ENCODE measurements around the gene NFATC1. TPM values are rescaled to one million over a fixed set of nuclear protein-coding genes. Genes with fewer than 3 reads are reported as not detected.
"Not testable (repeated sequence)": the region's sequence is repeated elsewhere in the genome, so short reads cannot be mapped to it uniquely, and the experiment has no call there.

The NFATC1 gene
- total and polyA plus RNA-seq, 5 donors = 14.7 to 25.3 (median 20.3) TPM

DNA sequence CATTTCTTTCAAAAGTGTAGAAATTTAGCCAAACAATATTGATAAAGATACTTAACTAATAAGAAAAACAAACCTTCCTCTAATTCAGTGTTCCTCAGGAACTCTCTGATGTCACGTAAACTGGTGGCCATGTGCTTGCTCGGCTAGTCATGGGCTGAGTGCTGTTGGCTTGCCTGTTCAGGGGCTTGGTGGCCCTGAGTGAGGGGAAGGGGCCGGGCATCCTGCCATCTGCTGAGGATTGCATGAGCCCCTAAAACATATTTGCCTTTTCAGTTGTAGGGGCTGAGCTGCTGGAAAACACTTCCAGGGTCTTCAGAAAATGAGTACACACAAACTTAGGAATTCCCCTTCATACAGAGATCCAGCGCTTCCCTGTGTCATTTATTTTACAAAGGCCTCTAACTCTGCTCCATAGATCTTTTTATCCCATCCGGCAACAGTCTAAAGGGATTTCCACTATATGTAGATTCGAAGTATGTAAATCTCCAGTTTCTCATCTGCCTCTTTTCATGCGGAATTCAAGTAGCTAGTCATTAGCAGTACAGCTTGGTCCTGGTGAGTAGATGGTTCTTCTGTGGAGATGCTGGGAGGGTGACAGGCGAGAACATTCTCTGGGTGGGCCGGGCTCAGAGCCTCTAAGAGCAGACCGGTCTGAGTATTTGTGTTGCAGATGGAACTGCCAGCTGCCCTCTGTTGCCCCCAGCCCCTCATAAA is 20.1 kb upstream of the NFATC1 start:
- intact Hi-C loops (cut with DNase I) = no loop called here
- ATAC-seq (no peak), DNase-seq (no peak)
- Histone ChIP-seq H3K27me3 (ENCODE audit: control insufficient read depth, insufficient read depth) (no peaks in the 10 kb centered on the region), H3K4me1 (ENCODE audit: control insufficient read depth, insufficient read depth, low read length) (no peaks in the 10 kb centered on the region), H3K27ac (ENCODE audit: low read length) (no peak overlapping the region), H3K9me3 (ENCODE audit: control insufficient read depth, low read length) (no peaks in the 10 kb centered on the region), H3K4me3 (ENCODE audit: low read length) (no peak overlapping the region)
- WGBS = 94% methylated on average over 10 of the region's 10 CpGs

DNA sequence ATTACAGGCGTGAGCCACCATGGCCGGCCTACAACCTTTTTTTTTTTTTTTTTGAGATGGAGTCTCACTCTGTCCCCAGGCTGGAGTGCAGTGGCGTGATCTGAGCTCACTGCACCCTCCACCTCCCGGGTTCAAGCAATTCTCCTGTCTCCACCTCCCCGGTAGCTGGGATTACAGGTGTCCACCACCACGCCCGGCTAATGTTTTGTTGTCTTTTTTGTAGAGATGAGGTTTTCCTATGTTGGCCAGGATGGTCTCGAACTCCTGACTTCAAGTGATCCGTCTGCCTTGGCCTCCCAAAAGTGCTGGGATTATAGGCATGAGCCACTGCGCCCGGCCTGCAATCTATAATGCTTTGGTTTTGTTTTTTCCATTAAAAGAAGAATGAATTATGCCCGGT is 19.1 kb upstream of the NFATC1 start:
- WGBS = 97% methylated on average over 12 of the region's 12 CpGs
- intact Hi-C loops (cut with DNase I); ATAC-seq; H3K9me3 ChIP-seq (ENCODE audit: control insufficient read depth, low read length); H3K27me3 ChIP-seq (ENCODE audit: control insufficient read depth, insufficient read depth); H3K27ac ChIP-seq (ENCODE audit: low read length); H3K4me1 ChIP-seq (ENCODE audit: control insufficient read depth, insufficient read depth, low read length); DNase-seq; H3K4me3 ChIP-seq (ENCODE audit: low read length): not testable (repeated sequence)

DNA sequence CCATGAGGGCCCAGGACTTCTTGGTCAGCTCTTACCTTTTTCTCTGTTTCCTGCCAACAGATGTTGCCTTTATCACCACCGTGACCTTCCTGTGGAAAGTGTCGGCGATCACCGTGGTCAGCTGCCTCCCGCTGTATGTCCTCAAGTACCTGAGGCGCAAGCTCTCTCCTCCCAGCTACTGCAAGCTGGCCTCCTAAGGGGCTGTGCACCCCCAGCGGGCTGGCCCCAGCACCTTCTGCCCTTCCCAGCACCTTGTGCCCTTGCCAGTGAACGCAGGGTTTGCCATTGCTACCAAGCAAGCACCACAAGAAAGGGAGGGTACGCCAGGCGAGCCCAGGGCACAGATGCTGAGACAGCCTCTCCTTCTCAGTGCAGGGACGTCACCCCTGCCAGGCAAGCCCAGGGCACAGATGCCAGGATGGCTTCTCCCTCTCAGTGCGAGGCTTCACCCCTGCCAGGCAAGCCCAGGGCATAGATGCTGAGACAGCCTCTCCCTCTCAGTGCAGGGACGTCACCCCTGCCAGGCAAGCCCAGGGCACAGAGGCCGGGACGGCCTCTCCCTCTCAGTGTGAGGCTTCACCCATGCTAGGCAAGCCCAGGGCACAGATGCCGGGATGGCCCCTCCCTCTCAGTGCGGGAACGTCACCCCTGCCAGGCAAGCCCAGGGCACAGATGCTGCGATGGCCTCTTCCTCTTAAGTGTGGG is 18.4 kb upstream of the NFATC1 start:
- no peaks in the 10 kb centered on the region for H3K27me3 ChIP-seq (ENCODE audit: control insufficient read depth, insufficient read depth)
- no peak for ATAC-seq
- H3K9me3 ChIP-seq (ENCODE audit: control insufficient read depth, low read length) = no peaks in the 10 kb centered on the region
- no peaks in the 10 kb centered on the region for H3K4me1 ChIP-seq (ENCODE audit: control insufficient read depth, insufficient read depth, low read length)
- intact Hi-C loops (cut with DNase I) = no loop called here
- H3K27ac ChIP-seq (ENCODE audit: low read length) = no peak overlapping the region
- WGBS = 89% methylated on average over 19 of the region's 19 CpGs
- peak in 2 of 3 donors; percentile 37 to 47 for DNase-seq
- H3K4me3 ChIP-seq (ENCODE audit: low read length) = no peak overlapping the region

DNA sequence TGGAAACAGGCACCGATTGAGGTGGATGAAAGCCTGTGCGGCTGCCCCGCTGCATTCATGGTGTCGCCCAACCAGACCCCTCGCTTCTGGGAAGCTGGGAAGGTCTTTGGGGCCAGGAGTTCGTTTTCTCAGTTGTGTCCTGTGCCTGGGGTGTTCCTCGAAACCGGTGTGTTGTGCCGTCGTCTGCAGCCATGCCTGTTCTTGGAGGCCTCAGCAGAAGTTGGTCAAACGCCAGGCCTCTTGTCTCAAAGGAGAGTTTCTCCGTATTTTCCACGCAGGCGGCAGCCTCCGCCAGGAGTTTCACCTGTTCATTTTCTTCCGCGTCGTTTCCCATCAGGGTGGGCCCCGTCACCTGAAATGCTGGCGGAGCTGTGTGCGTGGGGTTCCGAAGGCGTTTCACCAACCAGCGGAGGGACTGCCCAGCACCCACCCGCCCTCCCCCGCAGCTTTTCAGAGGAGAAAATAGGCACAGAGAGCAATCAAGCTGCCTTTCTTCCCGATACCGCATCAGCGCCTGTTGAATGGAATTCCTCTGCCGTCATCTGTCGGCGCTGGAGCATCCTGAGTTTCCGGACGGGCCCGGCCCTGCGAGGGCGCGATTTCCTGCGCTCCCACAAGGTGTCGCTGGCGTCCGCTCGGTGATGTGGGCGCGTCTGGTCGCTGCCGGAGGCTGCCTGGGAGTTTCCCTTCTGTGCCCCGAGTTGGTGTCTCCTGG is 17.0 kb upstream of the NFATC1 start:
- no peaks in the 10 kb centered on the region for H3K27me3 ChIP-seq (ENCODE audit: control insufficient read depth, insufficient read depth)
- H3K27ac ChIP-seq (ENCODE audit: low read length) = no peak overlapping the region
- H3K4me1 ChIP-seq (ENCODE audit: control insufficient read depth, insufficient read depth, low read length) = no peaks in the 10 kb centered on the region
- intact Hi-C loops (cut with DNase I) = loop anchor here in 1 of 4 donors (2.0 kb wide), 1 partner anchor 266 kb away; no protein-coding TSS in a partner anchor
- 39% methylated on average over 48 of the region's 48 CpGs for WGBS
- H3K9me3 ChIP-seq (ENCODE audit: control insufficient read depth, low read length) = no peaks in the 10 kb centered on the region
- ATAC-seq (peak; percentile 78 to 82), DNase-seq (peak; percentile 72 to 92 (median 91))
- no peak overlapping the region for H3K4me3 ChIP-seq (ENCODE audit: low read length)

DNA sequence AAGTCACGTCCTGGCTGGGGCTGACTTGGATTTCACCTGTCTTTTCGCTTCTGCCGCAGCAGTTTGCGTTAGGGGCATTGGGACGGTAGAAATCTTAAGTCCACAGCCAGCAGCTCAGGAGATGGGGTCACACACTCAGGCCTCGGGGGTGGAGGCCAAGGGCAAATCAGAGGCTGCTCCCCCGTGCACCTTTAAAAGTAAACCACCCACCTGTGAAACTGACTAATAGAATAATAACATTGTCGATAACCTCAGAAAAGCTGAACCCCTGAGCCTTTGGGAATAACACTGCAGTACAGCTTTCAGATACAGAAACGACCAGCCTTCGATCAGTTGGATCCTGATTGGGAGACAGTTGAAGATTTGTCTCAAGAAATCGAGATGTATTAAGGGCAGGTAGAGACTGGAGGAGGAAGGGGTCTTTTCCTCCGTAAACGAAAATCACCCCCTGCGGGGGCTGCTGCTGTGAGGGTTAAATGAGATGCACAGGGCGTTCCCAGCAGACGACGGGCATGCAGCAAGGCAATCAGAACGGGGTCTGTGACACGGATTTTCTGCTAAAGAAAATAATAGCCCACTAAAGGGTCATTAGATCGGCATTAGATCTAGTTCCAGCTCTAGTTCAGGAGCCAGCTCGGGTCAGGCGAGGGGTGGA is 16.4 kb upstream of the NFATC1 start:
- Histone ChIP-seq H3K9me3 (ENCODE audit: control insufficient read depth, low read length) (no peaks in the 10 kb centered on the region), H3K4me3 (ENCODE audit: low read length) (no peak overlapping the region), H3K27me3 (ENCODE audit: control insufficient read depth, insufficient read depth) (no peaks in the 10 kb centered on the region), H3K4me1 (ENCODE audit: control insufficient read depth, insufficient read depth, low read length) (no peaks in the 10 kb centered on the region), H3K27ac (ENCODE audit: low read length) (no peak overlapping the region)
- no peak for DNase-seq
- 65% methylated on average over 22 of the region's 22 CpGs for WGBS
- no peak for ATAC-seq
- intact Hi-C loops (cut with DNase I) = loop anchor here in 1 of 4 donors (2.0 kb wide), 1 partner anchor 265 kb away; no protein-coding TSS in a partner anchor

DNA sequence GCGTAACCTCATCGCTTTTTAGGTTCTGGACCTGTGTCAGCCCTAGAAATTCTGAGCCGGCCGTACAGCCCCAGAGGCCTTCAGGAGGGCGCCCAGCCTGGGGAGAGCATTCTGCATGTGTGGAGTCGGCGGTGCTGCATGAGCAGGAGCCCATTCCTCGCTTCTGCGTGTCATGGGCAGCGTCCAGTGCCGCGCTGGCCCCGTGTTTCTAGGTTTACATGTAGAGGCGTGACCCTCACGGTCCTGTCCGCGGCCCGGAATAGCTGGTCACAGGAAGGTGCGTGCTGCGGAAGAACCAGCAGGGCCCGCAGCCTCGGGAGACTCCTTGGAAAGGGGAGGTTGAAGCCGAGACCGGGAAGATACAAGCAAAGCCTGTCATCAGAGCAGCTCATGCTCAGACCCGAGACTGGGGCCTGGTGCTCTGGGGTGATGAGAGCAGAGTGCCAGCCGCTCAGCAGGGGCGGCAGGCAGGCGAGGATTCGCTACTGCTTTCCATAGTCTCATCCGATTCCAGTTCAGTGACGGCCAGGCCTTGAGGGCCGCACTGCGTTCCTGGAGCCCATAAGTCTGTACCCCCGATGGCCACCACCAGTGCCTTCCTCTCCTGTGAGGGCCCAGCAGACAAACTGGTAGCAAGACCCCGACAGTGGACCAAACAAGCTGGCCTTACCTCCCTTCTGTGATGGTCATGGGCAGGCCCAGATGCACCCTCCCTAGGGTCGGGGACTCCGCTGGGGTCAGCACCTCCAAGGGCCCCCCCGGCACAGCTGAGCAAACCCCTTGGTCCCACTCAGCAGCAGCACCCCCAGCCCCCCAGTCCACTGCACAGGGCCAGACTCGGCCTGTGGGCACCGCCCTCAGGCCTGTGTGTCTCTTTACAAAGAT is 15.6 kb upstream of the NFATC1 start:
- H3K27me3 ChIP-seq (ENCODE audit: control insufficient read depth, insufficient read depth) = no peaks in the 10 kb centered on the region
- intact Hi-C loops (cut with DNase I) = loop anchor here (2.0 to 5.0 kb wide), 4 partner anchors 147 to 265 kb away; no protein-coding TSS in a partner anchor
- ATAC-seq (peak; percentile 4 to 10), DNase-seq (peak in 2 of 3 donors; percentile 65 to 69)
- no peaks in the 10 kb centered on the region for H3K4me1 ChIP-seq (ENCODE audit: control insufficient read depth, insufficient read depth, low read length)
- no peak overlapping the region for H3K27ac ChIP-seq (ENCODE audit: low read length)
- H3K4me3 ChIP-seq (ENCODE audit: low read length) = no peak overlapping the region
- no peaks in the 10 kb centered on the region for H3K9me3 ChIP-seq (ENCODE audit: control insufficient read depth, low read length)
- 92% methylated on average over 40 of the region's 40 CpGs for WGBS

DNA sequence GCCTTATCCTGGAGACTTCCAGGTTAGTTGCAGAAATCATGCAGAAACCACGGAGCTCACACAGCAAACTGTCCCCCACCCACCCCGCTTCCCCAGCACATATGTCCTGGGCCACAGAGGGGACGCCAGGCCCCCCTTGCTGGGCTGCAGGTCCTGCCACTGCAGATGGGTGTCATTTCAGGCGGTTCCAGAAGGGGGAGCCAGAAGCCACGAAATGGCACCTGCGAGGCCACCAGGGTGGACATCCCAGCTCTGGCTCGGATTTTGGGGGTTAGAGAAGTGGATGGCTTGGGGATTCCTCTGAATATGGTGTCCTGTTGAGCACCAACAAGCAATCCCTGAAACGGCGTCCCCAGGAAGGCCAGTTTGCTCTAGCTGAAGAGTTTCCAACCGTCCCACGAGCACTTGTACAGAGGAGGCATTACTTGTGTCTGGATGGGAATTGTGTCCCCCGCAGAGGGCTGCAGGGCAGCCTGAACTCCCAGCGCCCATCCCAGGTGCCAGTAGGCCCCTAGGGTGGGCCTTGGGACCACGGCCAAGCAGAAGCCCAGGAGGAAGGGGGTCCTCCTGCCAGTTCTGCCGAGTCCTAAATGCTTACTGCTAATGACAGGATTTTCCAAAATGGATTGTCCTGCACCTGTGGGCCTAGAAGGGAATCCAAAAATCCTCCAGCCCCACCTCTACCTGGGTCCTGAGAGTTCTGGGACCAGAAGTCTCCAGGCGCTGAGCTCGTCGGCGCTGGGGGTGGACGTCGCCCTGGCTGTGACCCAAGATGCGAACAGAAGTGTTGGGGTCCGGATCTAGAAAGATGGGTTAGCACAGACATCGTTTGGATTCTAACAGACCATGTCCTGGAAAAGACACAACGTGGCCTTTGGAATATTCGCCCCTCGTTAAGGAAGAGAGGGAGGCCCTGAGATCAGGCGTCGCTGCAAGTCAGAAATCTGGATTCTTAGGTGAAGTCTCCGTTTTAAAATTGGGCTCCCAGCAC is 14.6 kb upstream of the NFATC1 start:
- 60% methylated on average over 30 of the region's 30 CpGs for WGBS
- ATAC-seq (peak; percentile 52), DNase-seq (peak; percentile 63 to 89 (median 86))
- Histone ChIP-seq H3K27ac (ENCODE audit: low read length) (no peak overlapping the region), H3K4me1 (ENCODE audit: control insufficient read depth, insufficient read depth, low read length) (no peaks in the 10 kb centered on the region), H3K27me3 (ENCODE audit: control insufficient read depth, insufficient read depth) (no peaks in the 10 kb centered on the region), H3K4me3 (ENCODE audit: low read length) (no peak overlapping the region), H3K9me3 (ENCODE audit: control insufficient read depth, low read length) (no peaks in the 10 kb centered on the region)
- intact Hi-C loops (cut with DNase I) = loop anchor here (1.0 to 5.0 kb wide), 4 partner anchors 146 to 263 kb away; no protein-coding TSS in a partner anchor

DNA sequence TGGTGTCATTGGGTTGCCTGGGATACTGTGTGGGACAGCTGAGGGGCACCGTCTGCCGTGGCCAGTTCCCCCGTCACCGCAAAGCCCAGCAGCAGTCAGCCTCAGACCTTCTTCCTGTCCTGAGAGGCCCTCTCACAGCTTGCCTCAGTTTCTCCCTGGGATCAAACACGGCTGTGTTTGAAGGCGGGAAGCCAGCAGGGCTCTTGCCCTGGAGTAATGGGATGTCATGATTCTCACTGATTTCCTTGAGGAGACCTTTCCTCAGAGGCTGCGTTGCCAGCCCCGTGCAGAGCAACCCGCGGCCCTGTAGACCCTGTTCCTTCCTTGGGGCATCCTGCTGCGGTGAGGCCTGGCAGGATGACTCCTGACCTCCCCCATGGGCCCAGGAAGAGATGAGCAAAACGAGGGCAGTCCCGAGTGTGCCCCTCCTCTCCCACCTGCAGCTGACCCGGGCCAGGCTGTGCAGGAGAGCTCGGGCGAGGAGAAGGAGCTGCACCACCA is 13.9 kb upstream of the NFATC1 start:
- DNase-seq (peak in 1 of 3 donors; percentile 55), ATAC-seq (no peak)
- no peaks in the 10 kb centered on the region for H3K27me3 ChIP-seq (ENCODE audit: control insufficient read depth, insufficient read depth)
- 76% methylated on average over 16 of the region's 16 CpGs for WGBS
- H3K4me1 ChIP-seq (ENCODE audit: control insufficient read depth, insufficient read depth, low read length) = no peaks in the 10 kb centered on the region
- H3K27ac ChIP-seq (ENCODE audit: low read length) = no peak overlapping the region
- no peak overlapping the region for H3K4me3 ChIP-seq (ENCODE audit: low read length)
- intact Hi-C loops (cut with DNase I) = loop anchor here (1.0 to 5.0 kb wide), 4 partner anchors 145 to 262 kb away; no protein-coding TSS in a partner anchor
- H3K9me3 ChIP-seq (ENCODE audit: control insufficient read depth, low read length) = no peaks in the 10 kb centered on the region
